HG03025 (cell line): ENCODE results near the gene C16orf96.
A peak's percentile ranks its signal among the peaks of the same experiment; 100 is the strongest.

ENCODE experiments used
- ATAC-seq: cut with Tn5 transposase; IDR thresholded peaks from one replicate; pipeline ENCODE4 v1.9.1; 2021; ENCODE audit warnings: mild to moderate bottlenecking, moderate library complexity; ENCODE audit not compliant: unreplicated experiment, low FRiP score

Gene C16orf96

GRCh38 chr16:4524571-4524970, 31.6 kb upstream of the C16orf96 start:
- ATAC-seq: no peak

GRCh38 chr16:4525069-4525468, 31.1 kb upstream of the C16orf96 start:
- no peak for ATAC-seq

- ATAC-seq: no peak
Observed at GRCh38 chr16:4525634-4526277, 30.4 kb upstream of the C16orf96 start.

- no peak for ATAC-seq
Observed at GRCh38 chr16:4529085-4530060, 26.8 kb upstream of the C16orf96 start.

- ATAC-seq: no peak
Observed at GRCh38 chr16:4531811-4532210, 24.3 kb upstream of the C16orf96 start.

- ATAC-seq: no peak
Observed at GRCh38 chr16:4532238-4532637, 23.9 kb upstream of the C16orf96 start.

GRCh38 chr16:4533490-4533889, 22.6 kb upstream of the C16orf96 start:
- ATAC-seq: no peak

- ATAC-seq: no peak
Observed at GRCh38 chr16:4534151-4534790, 21.9 kb upstream of the C16orf96 start.

- ATAC-seq: no peak
Observed at GRCh38 chr16:4535627-4536108, 20.5 kb upstream of the C16orf96 start.

GRCh38 chr16:4536391-4537106, 19.6 kb upstream of the C16orf96 start:
- no peak for ATAC-seq

- peak; percentile 9 for ATAC-seq
Observed at GRCh38 chr16:4537376-4538343, 18.5 kb upstream of the C16orf96 start.

- peak; percentile 64 for ATAC-seq
Observed at GRCh38 chr16:4538350-4539235, 17.5 kb upstream of the C16orf96 start, which contains the start of gene CDIP1. Gene CDIP1, minus strand, starts transcription at chr16:4538773. Its CDS starts 24,643 bp downstream, at chr16:4514130.

GRCh38 chr16:4539716-4540284, 16.3 kb upstream of the C16orf96 start:
- ATAC-seq: no peak

- ATAC-seq: no peak
Observed at GRCh38 chr16:4544473-4544872, 11.7 kb upstream of the C16orf96 start.

- ATAC-seq: no peak
Observed at GRCh38 chr16:4548124-4548523, 8.0 kb upstream of the C16orf96 start.

- no peak for ATAC-seq
Observed at GRCh38 chr16:4550591-4550990, 5.5 kb upstream of the C16orf96 start.

- no peak for ATAC-seq
Observed at GRCh38 chr16:4552541-4552940, 3.6 kb upstream of the C16orf96 start.

- no peak for ATAC-seq
Observed at GRCh38 chr16:4556580-4556979, 440 bp downstream of the C16orf96 start.
